HG02763 (cell line): ENCODE results near the gene SND1.
A peak's percentile ranks its signal among the peaks of the same experiment; 100 is the strongest.
"Not testable (repeated sequence)": the region's sequence is repeated elsewhere in the genome, so short reads cannot be mapped to it uniquely, and the experiment has no call there.

Experiments
- ATAC-seq: cut with Tn5 transposase; IDR thresholded peaks from one replicate; pipeline ENCODE4 v1.9.1; 2021; ENCODE audit warnings: mild to moderate bottlenecking, moderate library complexity; ENCODE audit not compliant: unreplicated experiment

Gene SND1

DNA sequence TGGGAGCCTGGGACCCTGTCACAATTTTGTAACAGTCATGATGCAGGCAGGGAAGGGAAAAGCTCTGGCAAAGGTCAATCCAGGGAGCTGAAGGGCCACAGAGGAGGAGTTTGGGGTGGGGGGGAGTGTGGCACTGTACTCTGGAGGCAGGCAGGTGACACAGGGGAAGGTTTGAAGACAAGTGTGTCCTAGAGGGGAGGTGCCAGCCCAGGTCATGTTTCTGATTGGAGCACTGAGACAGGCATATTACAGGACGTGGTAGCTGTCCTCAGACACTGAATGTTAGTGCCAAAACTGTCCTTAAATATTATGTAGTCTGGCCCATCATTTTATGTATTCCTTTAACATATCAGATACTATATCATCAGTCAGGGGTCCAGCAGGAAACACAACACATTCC lies 454.8 kb downstream of the SND1 start:
- no peak for ATAC-seq

DNA sequence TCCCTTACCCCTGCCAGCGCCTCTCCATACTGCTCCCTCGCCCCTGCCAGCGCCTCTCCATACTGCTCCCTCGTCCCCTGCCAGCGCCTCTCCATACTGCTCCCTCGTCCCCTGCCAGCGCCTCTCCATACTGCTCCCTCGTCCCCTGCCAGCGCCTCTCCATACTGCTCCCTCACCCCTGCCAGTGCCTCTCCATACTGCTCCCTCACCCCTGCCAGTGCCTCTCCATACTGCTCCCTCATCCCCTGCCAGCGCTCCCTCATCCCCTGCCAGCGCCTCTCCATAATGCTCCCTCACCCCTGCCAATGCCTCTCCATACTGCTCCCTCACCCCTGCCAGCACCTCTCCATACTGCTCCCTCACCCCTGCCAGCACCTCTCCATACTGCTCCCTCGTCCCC lies 455.5 kb downstream of the SND1 start:
- not testable (repeated sequence) for ATAC-seq

DNA sequence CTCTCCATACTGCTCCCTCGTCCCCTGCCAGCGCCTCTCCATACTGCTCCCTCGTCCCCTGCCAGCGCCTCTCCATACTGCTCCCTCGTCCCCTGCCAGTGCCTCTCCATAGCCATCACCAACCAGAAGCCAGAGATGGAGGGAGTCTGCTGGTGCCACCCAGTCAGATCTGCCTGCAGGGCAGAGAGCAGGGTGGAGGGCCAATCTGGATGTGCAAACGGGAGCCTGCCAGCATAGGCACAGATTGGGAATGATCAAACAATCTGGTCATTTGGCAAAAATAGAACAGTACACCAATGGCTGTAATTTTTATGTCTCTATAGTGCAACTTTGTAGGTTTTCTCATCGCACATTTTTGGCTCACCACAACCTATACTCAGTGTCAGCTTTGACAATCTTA lies 456.1 kb downstream of the SND1 start:
- no peak for ATAC-seq

DNA sequence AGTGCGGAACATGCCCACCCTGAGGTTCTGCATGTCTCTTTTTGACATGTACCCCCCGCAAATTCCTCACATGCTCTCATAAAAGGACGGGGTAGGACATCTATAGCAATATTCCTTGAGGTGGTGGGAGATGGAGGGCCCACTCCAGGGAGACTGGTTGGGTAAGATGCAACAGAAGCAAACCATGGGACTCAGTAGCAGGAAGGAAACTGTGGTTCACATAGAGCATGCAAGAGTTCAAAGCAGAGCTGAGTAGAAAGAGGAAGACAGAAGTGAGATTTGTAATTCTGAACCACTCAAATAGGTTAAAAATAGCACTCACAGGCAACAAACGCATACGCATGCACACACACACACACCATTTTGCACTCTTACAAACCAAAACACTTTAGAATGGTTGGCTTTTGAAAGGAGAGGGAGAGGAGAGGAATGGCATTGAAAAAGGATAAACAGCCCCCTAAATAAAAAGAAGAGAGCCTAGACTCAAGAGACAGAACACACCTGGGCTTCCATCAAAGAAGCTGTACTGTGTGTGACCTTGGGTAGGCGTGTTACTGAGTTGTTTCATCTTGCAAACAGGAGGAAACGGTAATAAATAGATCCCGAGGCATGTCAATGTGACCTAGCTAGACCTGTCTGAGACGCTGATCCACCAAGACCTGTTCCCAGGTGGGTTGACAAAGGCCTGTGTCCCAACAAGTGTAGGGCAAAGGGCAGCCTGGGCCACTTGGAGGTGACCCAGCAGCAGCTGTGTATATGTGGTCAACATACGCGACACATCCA lies 456.8 kb downstream of the SND1 start:
- peak; percentile 90 for ATAC-seq

DNA sequence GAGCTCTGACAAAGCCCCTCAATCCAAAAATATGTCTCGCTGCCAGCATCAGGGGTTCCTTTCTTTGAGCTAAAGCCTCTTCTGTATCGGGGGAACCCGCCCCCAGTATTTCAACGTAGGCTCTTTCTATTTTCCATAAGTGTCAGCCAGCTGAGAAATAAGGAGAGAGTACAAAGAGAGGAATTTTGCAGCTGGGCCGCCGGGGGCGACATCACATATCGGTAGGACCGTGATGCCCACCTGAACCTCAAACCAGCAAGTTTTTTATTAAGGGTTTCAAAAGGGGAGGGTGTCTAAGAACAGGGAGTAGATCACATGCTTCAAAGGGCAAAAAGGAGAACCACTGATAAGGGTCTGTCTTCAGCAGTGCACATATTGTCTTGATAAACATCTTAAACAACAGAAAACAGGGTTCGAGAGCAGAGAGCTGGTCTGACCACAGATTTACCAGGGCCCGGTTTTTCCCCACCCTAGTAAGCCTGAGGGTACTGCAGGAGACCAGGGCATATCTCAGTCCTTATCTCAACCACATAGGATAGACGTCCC lies 457.5 kb downstream of the SND1 start:
- ATAC-seq, result not testable (repeated sequence)

DNA sequence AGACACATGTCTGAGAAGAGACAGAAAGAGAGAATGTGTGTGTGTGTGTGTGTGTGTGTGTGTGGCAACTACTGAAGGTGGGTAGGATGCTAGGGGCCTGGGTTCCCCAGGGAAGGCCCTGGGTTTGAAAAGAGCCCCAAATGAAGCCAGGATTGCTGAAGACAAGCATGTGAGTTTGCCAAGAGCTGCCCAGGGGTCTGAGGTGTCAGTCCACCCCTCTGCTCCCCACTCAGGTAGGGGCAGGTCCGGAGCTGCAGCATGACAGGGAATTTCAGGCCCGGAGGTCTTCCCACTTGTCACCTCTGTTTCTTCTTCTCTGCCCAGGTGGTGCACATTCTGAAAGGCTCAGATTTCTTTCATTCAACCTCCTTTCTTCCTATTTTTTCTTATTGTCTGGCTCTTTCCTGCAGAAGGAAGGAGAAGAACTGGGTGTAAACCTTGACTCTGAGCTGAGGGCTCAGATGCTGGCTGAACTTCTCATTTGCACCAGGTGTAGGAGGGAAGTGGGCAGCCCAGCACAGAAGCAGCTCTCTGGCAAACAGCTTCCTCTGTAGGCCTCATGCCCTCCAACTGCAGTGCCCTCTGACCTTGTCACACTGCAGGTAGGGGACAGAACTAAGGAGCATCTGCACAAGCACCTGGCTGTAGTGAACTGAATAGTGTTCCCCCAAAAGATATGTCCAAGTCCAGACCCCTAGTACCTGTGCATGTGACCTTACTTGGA lies 458.8 kb downstream of the SND1 start:
- ATAC-seq, result no peak

DNA sequence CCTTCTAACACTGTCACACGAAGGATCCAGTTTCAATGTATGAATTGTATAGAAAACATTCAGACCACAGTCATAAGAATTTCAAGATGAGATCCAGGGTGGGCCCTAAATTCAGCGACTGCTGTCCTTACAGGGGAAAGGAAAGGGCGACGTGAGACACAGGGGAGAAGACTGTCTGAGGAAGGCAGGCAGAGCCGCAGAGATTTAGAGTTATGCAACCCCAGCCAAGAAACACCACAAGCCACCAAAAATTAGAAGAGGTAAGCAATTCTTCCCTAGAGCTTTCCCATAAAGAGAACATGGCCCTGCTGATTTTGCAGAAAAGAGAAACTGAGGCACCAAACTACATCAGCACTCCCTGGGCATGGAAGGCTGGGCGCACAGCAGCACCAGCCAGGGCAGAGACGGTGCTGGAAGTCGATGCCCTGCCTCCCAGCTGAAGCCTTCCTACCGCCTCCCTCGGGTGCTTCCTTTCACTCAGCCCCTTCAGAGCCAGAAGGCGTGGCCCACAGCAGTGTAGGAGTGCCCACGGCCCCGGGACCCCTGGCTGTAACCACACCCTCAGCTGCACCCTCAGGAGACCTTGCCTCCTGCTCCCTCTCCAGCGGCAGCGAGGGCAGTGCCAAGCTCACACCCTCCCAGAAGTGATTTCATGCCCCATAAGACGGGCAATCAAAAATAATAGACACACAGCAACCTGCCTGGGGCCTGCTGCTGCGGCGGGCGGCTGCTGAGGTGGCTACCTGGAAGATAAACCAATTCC lies 460.2 kb downstream of the SND1 start:
- ATAC-seq, result no peak

DNA sequence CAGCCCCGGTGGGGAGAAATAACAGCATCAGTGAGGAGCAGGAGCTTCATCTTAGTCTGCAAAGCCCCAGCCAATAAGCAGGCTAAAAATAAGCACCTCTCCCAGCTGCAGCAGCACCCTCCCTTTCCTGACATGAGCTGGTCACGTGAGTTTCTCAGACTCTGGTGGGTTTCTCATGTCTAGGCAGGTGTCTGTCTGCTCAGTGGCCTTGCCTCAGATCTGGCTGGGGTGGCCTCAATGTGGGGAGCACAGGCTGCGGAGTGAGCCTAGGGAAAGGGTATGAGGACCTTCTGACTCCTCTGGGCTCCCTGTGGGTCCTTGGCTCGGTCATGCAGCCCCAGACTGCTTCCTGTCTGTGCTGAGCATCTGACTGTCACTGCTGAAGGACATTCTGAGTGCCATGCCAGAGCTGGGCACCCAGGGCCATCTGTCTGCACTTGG lies 460.8 kb downstream of the SND1 start:
- ATAC-seq, result no peak

DNA sequence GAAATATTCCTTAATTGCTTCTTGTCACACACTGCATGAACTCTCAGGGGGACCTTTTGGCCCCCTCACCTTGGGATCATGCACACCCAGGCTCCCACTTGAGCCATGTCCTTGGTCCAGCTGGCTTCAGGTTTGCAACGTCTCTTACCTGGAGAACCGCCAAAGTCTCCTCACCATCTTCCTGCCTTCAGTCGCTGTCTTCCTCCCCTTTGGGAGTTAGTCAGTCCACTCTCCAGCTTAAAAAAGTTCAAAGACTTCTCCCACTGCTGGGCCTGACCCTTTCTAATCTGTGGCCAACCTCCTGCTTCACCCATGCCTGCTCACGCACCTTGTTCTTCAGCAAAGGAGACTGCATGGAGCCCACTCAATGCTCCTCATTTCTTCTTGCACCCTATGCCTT lies 461.8 kb downstream of the SND1 start:
- no peak for ATAC-seq

DNA sequence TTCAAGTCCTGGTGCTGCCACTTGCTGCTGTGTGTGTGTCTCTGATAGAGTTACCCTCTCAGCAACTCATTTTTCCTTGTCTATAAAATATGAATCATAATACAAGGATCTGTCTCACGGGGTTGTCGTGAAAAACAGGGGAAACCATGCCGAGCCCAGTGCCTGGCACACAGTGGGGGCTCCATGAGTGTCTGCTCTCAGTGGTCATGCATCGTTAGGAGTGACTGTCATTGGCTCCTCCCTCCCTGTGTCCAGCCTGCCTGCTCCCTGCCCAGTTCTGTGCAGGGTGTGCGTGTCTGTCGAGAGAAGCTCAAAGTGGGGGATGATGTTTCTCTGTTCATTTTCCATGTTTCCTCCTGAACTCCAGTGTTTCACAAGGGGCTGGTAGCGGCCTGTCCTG lies 462.8 kb downstream of the SND1 start:
- no peak for ATAC-seq

DNA sequence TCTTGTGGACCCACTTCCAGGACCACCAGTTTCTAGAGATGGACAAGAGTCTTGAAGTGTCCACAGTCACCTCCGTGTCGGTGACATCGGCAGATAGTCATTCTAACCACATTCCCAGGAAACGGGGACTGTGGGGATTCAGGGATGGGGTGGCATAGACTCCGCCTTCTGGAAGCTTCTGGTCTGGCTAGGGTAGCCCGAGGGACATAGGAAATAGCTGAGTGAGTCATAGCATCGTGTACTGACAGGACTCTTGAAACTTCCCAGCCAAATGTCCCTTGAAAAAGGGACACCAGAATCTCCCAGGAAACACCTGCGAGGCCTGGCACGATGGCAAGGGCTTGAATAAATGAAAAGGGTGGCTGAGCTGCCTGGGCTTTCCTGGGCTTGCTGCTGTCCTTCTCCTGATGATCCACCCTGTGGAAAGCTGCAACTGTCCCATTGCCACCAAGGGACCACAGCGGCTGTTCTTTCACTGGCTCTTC lies 463.4 kb downstream of the SND1 start:
- ATAC-seq, result no peak

DNA sequence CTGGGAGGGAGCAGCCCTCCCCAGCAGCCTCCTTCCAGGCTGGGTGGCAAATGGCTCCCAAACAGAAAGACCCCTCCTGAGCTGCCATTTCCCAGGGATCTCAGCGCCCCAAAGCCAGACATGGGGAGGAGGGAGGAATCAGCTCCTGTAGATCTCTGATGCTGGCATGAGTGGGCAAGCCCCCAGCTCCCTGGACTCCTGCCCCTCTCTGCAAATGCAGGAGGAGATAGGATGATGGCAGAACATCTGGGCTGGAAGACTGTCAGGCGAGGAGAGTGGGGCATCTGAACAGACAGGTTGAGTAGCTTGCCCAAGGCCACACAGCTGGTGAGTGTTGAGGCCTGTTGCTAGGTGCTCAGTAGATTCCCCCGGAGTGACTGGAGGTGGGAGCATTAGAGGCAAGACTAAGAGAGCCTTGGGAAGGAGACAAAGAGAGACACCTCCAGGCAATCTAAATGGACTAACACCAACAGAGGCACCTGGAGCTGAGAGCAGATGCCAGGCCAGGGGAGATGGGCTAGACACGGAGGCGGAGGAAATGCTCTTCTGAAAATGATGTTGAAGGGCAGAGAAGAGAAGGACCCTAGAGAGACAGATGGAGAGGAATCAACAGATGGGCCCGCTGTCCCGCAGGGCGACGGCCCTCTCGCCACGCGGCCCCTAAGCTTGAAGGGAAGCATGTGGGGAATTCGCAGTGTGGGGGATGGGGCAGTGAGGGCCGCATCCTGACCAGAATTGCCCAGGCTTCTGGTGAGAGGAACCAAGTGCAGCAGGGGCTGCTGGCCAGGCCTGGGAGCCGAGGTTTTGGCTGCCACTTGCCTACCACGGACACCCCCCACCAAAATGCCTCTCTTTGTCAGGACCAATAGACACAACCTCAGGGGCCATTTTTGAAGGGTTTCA lies 464.1 kb downstream of the SND1 start:
- ATAC-seq, result no peak

DNA sequence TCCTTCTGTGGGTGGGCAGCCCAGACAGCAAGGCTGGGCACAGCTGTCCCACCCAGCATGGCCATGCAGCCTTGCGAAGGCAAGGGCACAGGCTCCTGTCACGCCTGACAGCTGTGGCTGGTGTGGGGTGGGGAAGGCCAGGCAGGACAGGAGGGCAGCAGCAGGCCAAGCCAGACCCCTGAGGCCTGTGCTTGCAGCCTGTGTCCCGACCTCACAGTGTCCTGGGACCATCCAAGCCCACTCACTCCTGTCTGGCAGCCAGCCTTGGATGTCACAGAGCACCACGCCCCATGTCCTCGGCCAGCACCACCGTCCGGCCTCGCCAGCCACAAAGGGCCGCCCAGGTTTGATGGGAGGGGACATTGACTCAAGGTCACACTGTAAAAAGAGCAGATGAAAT lies 464.7 kb downstream of the SND1 start:
- no peak for ATAC-seq

DNA sequence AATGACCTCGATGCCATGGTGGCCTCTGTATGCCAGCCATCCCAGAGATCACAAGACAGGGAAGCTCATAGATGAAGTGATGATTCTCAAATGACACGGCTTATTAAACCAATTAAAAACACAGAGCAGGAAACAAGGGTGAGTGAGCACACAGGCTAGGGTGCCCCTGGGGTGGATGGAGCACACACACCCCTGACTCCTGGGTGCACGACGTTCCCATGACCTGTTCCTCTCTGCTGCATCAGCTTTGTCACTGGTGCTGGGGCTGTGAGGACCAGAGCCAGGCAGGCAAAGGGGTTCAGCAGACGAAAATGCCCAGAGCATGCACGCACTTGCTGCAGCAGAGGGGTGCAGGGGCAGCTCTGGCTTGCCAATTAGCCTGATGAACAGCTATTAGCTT lies 465.7 kb downstream of the SND1 start:
- no peak for ATAC-seq

DNA sequence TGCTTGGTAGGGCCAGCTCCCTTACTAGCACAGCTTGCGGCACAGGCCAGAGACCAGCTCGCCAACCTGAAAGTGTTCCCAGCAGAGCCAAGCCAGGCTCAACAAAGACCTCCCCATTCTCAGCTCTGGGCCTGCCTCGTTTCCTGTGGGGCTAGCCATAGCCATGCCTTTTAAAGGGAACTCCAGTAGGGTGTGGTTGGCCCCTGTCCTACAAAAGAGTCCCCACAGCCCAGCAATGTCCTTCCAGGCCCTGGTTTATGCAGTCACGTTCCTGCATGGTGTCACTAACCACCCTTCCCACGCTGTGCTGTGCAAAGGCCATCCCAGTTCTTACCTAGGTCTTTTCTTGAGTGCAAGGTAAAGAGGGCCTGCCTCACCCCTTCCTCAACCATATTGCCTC lies 467.0 kb downstream of the SND1 start:
- ATAC-seq, result no peak

DNA sequence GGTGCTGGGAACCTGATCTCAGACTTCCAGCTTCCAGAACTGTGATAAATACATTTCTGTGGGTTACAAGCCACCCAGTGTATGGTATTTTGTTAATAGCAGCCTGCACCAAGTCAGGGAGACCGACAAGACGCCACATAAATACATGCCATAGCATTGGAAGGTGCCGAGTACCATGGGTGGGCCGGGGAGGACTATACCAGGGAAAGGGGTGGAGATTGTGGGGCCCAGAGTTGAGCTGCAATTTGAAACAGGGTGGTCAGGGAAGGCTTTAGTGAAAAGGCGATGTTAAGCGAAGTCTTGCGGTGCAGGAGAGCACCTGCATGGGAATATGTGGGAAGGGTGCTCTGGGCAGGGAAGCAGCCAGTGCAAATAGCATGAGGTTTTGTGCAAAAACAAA lies 468.1 kb downstream of the SND1 start:
- no peak for ATAC-seq

DNA sequence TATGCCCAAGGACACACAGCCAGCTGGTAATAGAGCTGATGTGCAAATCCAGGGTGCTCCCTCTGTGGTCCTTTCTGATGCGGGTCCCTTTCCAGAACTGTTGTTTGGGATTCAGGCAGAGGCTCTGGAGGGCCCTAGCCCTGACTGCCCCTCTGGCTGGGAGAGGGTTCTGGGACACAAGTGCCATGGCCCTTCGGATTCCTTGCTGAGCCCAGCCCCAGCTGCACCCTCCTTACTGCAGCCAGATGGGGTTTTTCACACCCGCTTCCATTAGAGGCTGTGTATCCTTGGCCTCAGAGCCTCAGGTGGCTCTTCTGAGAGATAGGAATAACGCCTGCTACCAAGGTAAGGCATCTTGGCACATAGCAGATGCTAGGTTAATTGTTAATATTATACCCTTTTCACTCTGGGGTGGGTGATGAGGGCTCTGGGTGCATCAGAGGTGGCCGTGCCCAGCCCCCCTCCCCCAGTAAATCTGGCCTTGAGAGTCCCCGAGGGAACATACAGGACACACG lies 469.0 kb downstream of the SND1 start:
- ATAC-seq, result no peak

DNA sequence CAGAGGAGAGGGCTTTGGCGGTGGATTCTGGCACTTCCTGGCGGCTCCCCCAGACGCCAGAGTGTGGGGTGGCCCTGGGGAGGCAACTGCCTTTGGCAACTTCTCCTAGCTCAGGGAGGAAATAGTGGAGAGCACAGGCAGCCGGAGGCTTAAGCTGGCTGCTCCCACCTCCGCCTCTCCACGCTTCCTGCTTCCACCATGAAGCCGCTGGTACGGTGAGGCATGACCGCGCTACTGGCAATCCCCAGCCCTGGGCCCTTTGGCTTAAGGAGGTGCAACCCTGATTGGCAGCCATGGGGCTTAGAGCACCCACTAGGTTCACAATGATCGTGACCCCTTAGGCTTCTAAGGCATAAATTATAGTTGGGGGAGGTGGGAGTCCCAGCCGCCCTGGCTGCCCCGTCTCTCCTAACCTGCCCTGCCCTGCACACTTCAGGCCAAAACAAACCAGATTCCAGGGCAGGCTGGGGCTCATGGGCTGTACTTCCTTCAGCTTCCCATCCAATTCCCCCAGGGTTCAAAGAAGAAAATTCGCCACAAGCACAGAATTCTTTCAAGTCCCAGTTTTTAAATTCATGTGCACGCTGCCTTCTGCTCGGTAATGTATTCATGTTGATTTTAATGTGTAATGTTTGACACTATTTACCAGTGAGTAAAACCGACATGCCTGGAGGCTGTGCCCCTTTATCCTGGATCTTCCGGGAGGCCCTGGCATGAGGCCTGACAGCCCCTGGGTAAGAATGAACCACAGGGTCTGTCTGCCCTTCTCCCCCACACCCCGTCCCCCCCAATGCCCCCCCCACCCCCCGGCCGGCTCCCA lies 469.9 kb downstream of the SND1 start:
- ATAC-seq, result no peak

DNA sequence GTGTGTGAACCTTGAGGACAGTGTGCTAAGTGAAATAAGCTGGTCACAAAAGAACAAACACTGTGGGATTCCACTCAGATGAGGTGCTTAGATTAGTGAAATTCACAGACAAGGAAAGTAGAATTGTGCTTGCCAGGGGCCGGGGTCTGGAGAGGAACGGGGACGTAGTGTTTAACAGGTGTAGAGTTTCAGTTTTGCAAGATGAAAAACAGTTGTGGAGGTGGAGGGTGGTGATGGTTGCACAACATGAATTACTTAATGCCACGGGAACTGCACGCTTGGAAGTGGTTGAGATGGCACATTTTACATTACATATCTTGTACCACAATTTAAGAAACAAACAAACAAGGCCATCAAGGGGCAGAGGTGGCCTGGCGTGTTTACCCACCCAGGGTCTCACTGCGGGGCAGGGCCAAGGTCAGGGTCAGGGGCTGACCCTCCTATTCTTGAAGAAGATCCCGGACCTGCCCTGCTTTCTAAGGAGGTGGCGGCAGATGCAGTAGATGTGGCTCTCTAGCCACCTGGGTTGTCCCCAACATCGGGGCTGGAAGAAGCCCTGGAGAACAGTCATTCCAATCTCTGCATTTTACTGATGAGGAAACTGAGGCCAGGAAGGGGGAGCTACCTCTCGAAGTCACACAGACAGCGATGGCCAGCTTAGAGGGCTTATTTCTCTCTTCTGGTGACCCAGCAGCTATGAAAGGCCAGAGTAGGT lies 470.7 kb downstream of the SND1 start:
- no peak for ATAC-seq
